HUES48 (cell line): ENCODE results near the gene MSANTD1.

Source experiments
- H3K27ac ChIP-seq: one replicate; pipeline ENCODE4 v1.7.0; 2013; ENCODE audit warnings: low read depth, low read length, inconsistent platforms
- H3K27me3 ChIP-seq: 2 replicates; pipeline ENCODE4 v1.6.1; 2013; ENCODE audit warnings: mild to moderate bottlenecking, low read length; ENCODE audit not compliant: control insufficient read depth, insufficient read depth
- H3K36me3 ChIP-seq: 2 replicates; pipeline ENCODE4 v1.6.1; 2013; ENCODE audit warnings: low read length; ENCODE audit not compliant: control insufficient read depth, insufficient read depth
- H3K4me1 ChIP-seq: 2 replicates; pipeline ENCODE4 v1.6.1; 2013; ENCODE audit warnings: mild to moderate bottlenecking, low read length; ENCODE audit not compliant: control insufficient read depth, insufficient read depth
- H3K4me3 ChIP-seq: 2 replicates; pipeline ENCODE4 v1.5.1; 2013; ENCODE audit warnings: mild to moderate bottlenecking, low read depth, low read length
- H3K9ac ChIP-seq: 2 replicates; pipeline ENCODE4 v1.6.1; 2013; ENCODE audit warnings: mild to moderate bottlenecking, low read depth, low read length, moderate library complexity
- H3K9me3 ChIP-seq: 2 replicates; pipeline ENCODE4 v1.6.1; 2013; ENCODE audit warnings: low read length; ENCODE audit not compliant: control insufficient read depth, insufficient read depth

The MSANTD1 gene

DNA sequence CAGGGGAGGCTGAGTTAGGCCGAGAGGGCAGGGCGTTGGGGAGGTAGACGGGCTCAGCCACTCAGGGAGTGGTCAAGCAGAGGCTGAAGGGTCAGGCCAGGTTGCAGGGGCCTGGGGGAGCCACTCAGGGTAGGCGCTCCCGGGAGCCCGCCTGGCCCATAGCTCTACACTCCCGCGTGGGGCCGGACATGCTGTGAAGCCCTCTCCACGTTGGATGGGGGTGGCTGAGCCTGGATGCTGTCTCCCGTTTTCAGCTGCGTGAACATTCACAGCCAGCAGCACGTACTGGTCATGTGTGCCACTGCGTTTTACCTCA lies 14.0 kb upstream of the MSANTD1 start:
- H3K36me3 ChIP-seq = peaks cover 81% of the 10 kb centered on the region

DNA sequence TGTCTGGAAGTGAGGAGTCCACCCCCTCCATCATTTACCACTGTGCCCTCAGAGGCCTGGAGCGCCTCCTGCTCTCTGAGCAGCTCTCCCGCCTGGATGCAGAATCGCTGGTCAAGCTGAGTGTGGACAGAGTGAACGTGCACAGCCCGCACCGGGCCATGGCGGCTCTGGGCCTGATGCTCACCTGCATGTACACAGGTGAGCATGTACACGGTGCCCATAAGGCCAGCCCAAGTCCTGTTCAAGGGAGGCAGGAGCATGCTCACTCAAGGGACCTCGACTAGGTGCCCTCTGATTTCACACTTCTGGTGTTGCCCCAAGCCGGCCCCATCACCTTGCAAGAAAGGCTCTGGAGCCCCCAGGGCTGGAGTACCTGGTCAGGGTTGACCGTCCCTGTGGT lies 13.4 kb upstream of the MSANTD1 start:
- H3K4me1 ChIP-seq = peaks cover 11% of the 10 kb centered on the region
- no peaks in the 10 kb centered on the region for H3K9me3 ChIP-seq
- peaks cover 81% of the 10 kb centered on the region for H3K36me3 ChIP-seq
- no peak overlapping the region for H3K27ac ChIP-seq
- H3K4me3 ChIP-seq = no peak overlapping the region
- no peak overlapping the region for H3K9ac ChIP-seq
- peaks cover 29% of the 10 kb centered on the region for H3K27me3 ChIP-seq

More for the DNA sequence above, 14.0 kb upstream of the MSANTD1 start:
- Histone ChIP-seq H3K4me3 (no peak overlapping the region), H3K27ac (no peak overlapping the region), H3K4me1 (peaks cover 11% of the 10 kb centered on the region), H3K27me3 (peaks cover 28% of the 10 kb centered on the region), H3K9ac (no peak overlapping the region), H3K9me3 (no peaks in the 10 kb centered on the region)

DNA sequence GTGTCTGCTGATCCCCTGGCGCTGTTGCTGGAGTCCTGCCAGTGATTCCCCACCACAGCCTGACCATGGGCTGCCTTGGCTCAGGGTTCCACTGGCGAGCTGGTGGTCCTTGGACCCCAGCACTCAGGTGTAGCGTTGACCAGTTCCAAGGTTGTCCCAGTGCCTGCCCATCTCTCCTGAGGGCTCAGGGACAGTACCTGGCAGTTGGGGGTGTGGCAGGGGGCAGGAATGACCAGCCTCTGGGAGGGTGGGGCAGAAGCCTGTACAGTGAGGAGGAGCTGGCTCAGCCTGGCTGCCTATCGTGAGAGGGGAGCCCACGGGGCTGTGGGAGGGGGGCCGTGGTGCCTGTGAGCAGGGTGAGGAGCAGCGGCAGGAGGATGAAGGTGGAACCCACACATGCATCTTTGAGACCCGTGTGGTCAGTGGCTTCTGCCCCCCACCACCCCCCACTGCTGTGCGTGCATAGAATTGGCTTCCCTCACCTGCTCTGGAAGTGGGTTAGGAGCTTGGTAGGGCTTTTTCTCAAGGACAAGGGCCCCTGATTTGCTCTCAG lies 12.6 kb upstream of the MSANTD1 start:
- Histone ChIP-seq H3K4me3 (no peak overlapping the region), H3K27ac (no peak overlapping the region), H3K9ac (no peak overlapping the region), H3K27me3 (peaks cover 29% of the 10 kb centered on the region), H3K36me3 (peaks cover 80% of the 10 kb centered on the region), H3K4me1 (peaks cover 11% of the 10 kb centered on the region), H3K9me3 (no peaks in the 10 kb centered on the region)

DNA sequence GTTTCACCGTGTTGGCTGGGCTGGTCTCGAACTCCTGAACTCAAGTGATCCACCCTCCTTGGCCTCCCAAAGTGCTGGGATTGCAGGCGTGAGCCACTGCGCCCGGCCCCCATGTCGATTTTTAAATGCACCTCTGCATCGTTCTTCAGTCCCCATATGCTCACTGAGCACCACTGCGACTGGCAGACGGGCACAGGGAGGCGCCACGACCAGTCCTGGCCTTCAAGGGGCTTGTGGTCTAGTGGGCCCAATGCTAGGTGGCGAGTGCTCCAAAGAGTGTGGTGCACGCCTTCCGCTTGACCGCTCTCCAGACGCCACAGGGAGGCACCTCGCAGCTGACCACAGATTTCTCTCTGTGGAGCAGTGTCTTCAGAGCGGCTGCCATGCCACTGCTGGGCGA lies 11.7 kb upstream of the MSANTD1 start:
- H3K4me1 ChIP-seq = peaks cover 16% of the 10 kb centered on the region
- no peaks in the 10 kb centered on the region for H3K9me3 ChIP-seq
- H3K27me3 ChIP-seq = peaks cover 29% of the 10 kb centered on the region
- H3K4me3 ChIP-seq = no peak overlapping the region
- H3K9ac ChIP-seq = no peak overlapping the region
- peak overlapping the region; percentile 66 for H3K27ac ChIP-seq
- H3K36me3 ChIP-seq = peaks cover 75% of the 10 kb centered on the region

DNA sequence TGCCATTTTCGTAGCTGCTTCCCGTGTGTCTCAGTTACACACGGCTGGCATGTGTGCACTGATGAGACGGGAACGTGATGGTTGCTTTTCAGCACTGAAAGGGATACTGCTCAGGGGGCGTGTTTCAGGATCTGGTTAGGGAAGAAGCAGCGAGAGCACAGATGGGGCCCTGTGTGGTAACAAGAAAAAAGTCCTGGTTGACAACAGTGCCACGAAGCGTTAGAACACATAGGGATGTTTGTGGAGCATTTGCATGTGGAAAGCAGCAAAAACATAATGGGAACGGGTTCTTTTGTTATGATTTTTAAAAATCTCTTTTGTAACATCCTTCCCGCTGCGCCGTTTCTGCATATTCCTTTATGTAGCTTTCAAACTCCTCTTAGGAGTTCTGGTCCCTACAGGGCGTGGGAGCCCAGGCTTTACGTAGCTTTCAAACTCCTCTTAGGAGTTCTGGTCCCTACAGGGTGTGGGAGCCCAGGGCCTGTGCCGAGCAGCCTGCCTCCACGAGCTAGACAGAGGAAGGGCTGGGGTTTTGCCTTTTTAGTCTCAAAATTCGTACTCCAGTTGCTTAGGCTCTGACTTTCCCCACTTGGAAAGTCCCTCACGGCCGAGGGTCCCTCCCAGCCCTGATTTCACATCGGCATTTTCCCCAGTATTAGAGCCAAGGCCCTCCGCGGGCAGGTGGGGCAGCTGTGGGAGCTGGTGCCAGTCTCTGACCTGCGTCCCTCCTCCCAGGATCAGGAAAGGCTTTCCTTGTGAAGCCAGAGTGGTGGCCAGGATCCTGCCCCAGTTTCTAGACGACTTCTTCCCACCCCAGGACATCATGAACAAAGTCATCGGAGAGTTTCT lies 11.0 kb upstream of the MSANTD1 start:
- Histone ChIP-seq H3K27me3 (peaks cover 29% of the 10 kb centered on the region), H3K9ac (no peak overlapping the region), H3K36me3 (peaks cover 70% of the 10 kb centered on the region), H3K9me3 (no peaks in the 10 kb centered on the region), H3K4me1 (peaks cover 16% of the 10 kb centered on the region), H3K27ac (peak overlapping the region; percentile 66), H3K4me3 (no peak overlapping the region)

DNA sequence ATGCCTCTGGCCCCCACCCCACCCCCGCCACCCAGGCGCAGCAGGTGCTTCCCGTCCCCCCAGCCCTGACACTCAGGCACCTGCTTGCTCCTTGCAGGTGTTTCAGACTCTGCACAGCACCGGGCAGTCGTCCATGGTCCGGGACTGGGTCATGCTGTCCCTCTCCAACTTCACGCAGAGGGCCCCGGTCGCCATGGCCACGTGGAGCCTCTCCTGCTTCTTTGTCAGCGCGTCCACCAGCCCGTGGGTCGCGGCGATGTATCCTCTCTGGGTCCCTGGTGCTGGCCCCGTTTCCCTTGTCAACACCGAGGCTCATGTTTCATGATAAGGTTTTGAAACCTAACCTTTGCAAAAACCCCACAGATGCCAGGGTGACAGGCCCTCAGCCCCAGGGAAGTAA lies 10.2 kb upstream of the MSANTD1 start:
- H3K36me3 ChIP-seq = peaks cover 66% of the 10 kb centered on the region
- H3K4me1 ChIP-seq = peaks cover 16% of the 10 kb centered on the region
- H3K4me3 ChIP-seq = no peak overlapping the region
- H3K9ac ChIP-seq = no peak overlapping the region
- no peak overlapping the region for H3K27ac ChIP-seq
- no peaks in the 10 kb centered on the region for H3K9me3 ChIP-seq
- H3K27me3 ChIP-seq = peaks cover 29% of the 10 kb centered on the region

DNA sequence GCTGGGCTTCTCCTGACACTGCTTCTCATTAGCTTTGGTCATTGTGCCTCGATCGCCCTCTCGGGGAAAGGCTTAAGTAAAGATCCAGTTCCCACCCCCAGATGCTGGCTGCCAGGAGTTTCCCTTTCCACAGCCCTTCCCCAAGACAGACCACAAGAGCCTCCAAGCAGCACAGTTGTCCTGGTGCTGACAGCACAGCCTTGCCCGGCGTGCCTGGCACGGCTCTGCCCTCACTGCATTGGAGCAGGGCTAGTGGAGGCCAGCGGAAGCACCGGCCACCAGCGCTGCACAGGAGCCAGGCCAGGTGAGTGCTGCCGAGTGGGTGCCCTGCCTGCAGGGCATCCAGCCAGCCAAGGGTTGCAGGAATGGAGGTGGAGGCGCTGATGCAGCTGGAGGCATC lies 9.7 kb upstream of the MSANTD1 start:
- Histone ChIP-seq H3K27me3 (peaks cover 29% of the 10 kb centered on the region), H3K9ac (no peak overlapping the region), H3K36me3 (peaks cover 60% of the 10 kb centered on the region), H3K4me1 (peaks cover 16% of the 10 kb centered on the region), H3K27ac (no peak overlapping the region), H3K9me3 (no peaks in the 10 kb centered on the region), H3K4me3 (no peak overlapping the region)

DNA sequence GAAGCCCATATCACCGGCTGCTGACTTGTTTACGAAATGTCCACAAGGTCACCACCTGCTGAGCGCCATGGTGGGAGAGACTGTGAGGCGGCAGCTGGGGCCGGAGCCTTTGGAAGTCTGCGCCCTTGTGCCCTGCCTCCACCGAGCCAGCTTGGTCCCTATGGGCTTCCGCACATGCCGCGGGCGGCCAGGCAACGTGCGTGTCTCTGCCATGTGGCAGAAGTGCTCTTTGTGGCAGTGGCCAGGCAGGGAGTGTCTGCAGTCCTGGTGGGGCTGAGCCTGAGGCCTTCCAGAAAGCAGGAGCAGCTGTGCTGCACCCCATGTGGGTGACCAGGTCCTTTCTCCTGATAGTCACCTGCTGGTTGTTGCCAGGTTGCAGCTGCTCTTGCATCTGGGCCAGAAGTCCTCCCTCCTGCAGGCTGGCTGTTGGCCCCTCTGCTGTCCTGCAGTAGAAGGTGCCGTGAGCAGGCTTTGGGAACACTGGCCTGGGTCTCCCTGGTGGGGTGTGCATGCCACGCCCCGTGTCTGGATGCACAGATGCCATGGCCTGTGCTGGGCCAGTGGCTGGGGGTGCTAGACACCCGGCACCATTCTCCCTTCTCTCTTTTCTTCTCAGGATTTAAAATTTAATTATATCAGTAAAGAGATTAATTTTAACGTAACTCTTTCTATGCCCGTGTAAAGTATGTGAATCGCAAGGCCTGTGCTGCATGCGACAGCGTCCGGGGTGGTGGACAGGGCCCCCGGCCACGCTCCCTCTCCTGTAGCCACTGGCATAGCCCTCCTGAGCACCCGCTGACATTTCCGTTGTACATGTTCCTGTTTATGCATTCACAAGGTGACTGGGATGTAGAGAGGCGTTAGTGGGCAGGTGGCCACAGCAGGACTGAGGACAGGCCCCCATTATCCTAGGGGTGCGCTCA lies 8.7 kb upstream of the MSANTD1 start:
- no peak overlapping the region for H3K27ac ChIP-seq
- peaks cover 16% of the 10 kb centered on the region for H3K4me1 ChIP-seq
- peaks cover 50% of the 10 kb centered on the region for H3K36me3 ChIP-seq
- peaks cover 29% of the 10 kb centered on the region for H3K27me3 ChIP-seq
- no peak overlapping the region for H3K9ac ChIP-seq
- H3K9me3 ChIP-seq = no peaks in the 10 kb centered on the region
- H3K4me3 ChIP-seq = no peak overlapping the region

DNA sequence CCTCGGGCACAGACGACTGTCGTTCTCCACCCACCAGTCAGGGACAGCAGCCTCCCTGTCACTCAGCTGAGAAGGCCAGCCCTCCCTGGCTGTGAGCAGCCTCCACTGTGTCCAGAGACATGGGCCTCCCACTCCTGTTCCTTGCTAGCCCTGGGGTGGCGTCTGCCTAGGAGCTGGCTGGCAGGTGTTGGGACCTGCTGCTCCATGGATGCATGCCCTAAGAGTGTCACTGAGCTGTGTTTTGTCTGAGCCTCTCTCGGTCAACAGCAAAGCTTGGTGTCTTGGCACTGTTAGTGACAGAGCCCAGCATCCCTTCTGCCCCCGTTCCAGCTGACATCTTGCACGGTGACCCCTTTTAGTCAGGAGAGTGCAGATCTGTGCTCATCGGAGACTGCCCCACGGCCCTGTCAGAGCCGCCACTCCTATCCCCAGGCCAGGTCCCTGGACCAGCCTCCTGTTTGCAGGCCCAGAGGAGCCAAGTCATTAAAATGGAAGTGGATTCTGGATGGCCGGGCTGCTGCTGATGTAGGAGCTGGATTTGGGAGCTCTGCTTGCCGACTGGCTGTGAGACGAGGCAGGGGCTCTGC lies 7.9 kb upstream of the MSANTD1 start:
- H3K9me3 ChIP-seq = no peaks in the 10 kb centered on the region
- H3K9ac ChIP-seq = no peak overlapping the region
- H3K36me3 ChIP-seq = peaks cover 43% of the 10 kb centered on the region
- H3K27ac ChIP-seq = no peak overlapping the region
- peaks cover 29% of the 10 kb centered on the region for H3K27me3 ChIP-seq
- H3K4me3 ChIP-seq = no peak overlapping the region
- peaks cover 16% of the 10 kb centered on the region for H3K4me1 ChIP-seq

DNA sequence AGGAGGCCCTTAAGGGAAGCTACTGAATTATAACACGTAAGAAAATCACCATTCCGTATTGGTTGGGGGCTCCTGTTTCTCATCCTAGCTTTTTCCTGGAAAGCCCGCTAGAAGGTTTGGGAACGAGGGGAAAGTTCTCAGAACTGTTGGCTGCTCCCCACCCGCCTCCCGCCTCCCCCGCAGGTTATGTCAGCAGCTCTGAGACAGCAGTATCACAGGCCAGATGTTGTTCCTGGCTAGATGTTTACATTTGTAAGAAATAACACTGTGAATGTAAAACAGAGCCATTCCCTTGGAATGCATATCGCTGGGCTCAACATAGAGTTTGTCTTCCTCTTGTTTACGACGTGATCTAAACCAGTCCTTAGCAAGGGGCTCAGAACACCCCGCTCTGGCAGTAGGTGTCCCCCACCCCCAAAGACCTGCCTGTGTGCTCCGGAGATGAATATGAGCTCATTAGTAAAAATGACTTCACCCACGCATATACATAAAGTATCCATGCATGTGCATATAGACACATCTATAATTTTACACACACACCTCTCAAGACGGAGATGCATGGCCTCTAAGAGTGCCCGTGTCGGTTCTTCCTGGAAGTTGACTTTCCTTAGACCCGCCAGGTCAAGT lies 6.9 kb upstream of the MSANTD1 start:
- H3K27me3 ChIP-seq = peaks cover 20% of the 10 kb centered on the region
- no peaks in the 10 kb centered on the region for H3K9me3 ChIP-seq
- H3K27ac ChIP-seq = no peak overlapping the region
- H3K4me1 ChIP-seq = peaks cover 12% of the 10 kb centered on the region
- H3K4me3 ChIP-seq = no peak overlapping the region
- H3K9ac ChIP-seq = no peak overlapping the region
- H3K36me3 ChIP-seq = peaks cover 34% of the 10 kb centered on the region
